ENCODE data around the gene SLC28A1.
"Not testable (repeated sequence)": the region's sequence is repeated elsewhere in the genome, so short reads cannot be mapped to it uniquely, and the experiment has no call there.

The SLC28A1 gene

GRCh38 chr15:84863565-84864443, 20.7 kb upstream of the SLC28A1 start:
- DNase-seq = no peak

DNA sequence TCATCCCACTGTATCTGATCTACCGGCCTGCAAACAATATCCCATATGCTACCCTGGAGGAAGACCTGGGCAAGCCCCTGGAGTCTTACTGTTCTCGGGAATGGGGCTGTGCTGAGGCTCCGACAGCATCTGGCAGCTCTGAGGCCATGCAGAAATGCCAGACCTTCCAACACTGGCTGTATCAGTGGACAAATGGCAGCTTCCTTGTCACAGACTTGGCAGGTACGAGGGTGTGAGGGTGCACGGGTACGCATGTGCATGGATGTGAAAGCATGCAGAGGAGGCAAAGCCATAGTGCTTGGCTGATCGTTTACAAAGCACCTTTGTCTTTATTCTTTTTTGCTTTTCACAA, 20.0 kb upstream of the SLC28A1 start:
- DNase-seq = no peak

DNA sequence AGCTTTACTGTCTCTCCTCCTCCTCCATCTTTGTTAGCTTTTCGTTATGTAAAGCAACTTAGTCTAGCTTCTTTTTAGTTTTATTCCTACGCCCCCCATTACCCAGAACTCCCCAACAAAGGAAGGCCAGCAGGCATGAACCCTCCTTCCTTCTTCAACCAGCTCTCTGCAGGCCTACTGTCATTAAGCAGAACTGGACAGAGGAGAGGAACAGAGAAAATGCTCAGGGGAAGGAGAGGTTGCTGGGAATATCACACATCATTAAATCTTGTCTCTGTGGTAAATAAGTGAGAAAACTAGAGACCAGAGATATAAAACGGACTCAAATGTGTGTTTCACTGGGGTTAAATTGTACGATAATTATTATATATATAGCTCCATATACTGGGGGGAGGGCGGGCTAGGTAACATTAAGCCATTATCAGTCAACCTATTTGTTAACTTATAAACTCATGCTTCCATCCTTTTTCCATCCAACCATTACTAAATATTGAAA, 19.3 kb upstream of the SLC28A1 start:
- no peak for DNase-seq

- no peak for DNase-seq
Measured at GRCh38 chr15:84868037-84868880, 16.2 kb upstream of the SLC28A1 start.

DNA sequence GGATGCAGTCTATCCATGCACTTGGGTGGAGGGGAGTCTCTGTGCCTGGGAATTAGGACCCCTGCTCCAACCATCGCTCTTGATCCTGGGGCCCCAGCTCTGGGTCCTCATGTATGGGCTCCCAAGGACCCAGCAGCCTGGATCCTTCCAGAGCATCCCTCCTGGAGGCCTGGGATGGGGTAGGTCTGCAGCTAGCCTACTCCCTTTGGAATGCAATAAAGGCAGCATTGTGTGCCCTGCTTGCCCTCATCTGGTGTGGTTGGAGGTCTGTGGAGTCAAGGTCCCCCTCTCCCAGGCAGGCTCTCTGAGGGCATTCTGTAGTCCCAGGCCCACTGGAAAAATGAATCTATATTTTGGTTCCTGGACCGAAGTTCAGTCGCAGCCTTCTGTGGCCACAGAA, 15.0 kb upstream of the SLC28A1 start:
- no peak for DNase-seq

- DNase-seq = no peak
Measured at GRCh38 chr15:84871428-84871985, 13.0 kb upstream of the SLC28A1 start.

DNA sequence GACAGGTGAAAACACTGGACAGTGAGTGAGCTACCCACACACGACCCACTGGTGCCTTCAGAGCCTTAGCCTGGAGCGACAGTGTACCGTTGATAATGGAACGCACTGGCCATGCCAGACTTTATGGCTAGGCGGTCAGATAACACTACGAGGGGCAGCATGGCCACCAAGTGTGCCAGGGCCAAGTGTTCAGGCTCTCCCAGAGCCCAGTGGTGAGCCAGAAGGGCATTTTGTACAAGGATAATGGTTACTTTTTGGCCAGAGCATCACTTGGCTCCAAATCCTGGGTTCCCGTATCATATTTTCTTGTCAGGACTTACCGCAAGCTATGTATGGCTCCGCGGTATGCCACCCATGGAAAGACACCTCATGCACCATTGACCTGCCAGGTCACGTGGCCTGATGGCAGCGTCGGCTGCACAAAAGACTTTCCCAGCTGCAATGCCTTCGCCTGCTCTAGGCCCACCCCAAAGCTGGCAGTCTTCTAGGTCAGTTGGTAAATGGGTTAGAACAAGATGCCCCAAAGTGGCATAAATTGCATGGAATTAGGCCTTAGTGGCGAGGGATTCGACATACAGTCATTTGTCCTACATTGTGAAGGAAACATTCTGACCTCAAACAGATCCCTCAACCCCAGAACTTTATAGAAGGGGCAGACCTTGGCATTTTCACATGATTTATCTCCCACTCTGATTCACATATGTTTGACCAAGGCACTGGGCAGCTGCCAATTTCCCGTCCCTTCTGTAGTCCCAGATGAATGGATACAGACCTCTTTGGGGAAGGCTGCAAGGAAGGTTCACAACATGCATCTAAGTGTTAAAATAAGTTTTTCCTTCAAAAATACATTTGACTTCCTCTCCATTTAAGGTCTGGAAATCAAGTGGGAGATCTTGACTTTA, 12.2 kb upstream of the SLC28A1 start:
- DNase-seq = no peak

- no peak for DNase-seq
Measured at GRCh38 chr15:84873997-84874396, 10.5 kb upstream of the SLC28A1 start.

GRCh38 chr15:84874981-84875699, 9.3 kb upstream of the SLC28A1 start:
- DNase-seq = no peak

DNA sequence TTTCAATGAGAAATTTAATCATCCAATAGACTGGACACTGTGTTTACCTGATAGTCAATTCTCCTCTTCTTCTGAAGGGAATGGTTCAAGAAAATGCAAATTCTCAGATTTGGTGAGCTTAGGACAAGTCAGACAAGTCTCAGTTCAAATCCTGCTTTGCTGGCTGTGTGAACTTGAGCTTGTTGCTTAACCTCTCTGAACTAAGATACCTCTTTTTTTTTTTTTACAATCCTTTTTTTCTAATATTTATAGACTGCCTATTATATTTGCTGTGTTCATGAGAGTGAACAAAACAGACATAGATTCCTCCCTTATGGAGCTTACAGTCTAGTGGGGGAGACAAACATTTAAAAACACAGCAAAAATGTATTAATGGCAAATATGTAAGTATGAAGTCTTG, 8.2 kb upstream of the SLC28A1 start:
- DNase-seq = no peak

GRCh38 chr15:84877701-84878100, 6.8 kb upstream of the SLC28A1 start:
- not testable (repeated sequence) for DNase-seq

- DNase-seq = peak; percentile 31
Measured at GRCh38 chr15:84878504-84878903, 6.0 kb upstream of the SLC28A1 start.

- DNase-seq = no peak
Measured at GRCh38 chr15:84879088-84879780, 5.2 kb upstream of the SLC28A1 start.

GRCh38 chr15:84880007-84880406, 4.5 kb upstream of the SLC28A1 start:
- DNase-seq = no peak

GRCh38 chr15:84880822-84881519, 3.5 kb upstream of the SLC28A1 start:
- DNase-seq = no peak

DNA sequence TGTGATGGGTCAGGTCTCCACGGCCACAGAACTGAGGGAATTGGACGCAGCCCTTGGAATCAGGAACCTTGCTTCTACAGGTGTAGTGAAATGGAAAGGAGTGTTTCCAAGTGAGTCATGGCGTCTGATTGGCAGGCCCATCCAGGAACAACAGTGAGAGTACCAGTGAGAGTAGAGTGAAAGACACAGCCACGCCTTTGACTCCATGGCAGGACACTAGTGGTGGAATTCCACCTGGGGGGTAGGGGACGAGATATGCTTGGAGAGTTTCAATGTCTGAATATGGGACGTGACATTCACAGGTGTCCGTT, 3.0 kb upstream of the SLC28A1 start:
- no peak for DNase-seq

DNA sequence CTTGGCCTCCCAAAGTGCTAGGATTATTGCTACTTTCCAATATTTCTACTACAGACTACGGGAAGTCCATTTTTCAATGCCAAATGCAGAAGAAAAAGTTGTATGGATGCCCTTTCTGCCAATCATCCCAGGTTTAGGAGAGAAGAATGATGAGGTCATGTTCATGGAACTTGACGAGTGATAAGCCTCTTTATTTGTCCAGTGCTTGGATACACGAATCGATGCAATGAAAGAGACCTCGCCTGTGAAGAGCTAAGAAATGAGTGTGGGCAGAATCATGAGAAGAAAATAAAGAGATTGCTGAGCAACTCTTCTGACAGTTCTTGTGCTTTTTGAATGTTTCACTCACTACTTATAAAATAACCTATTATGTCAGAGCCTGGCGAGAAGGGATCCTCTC, 996 bp upstream of the SLC28A1 start:
- DNase-seq = no peak

DNA sequence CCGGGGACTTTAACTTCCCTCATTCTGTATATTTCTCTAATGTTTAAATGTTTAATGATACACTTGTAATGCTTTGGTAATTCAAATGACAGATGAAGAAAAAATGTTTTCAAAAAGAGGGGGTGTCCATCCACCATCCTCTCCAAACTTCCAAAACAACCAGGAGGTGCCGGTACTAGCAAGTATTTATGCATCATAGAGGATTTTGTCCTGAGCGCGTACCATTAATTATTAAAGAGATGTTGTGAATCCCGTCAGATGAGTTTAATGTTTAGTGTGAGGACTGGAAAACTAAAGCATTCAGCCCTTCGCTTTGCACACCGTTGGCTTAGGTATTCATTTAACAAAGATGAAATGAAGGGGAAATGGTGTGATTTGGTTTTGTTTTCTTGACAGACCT, 1.3 kb downstream of the SLC28A1 start:
- no peak for DNase-seq

- DNase-seq = no peak
Measured at GRCh38 chr15:84886211-84886983, 1.9 kb downstream of the SLC28A1 start.

GRCh38 chr15:84886984-84887299, 2.5 kb downstream of the SLC28A1 start:
- DNase-seq = no peak
